ENCODE results near the gene GBE1. TPM values are rescaled to one million over a fixed set of nuclear protein-coding genes. Genes with fewer than 3 reads are reported as not detected.

GBE1 gene
- total RNA-seq, 1 donor: 184 TPM

DNA sequence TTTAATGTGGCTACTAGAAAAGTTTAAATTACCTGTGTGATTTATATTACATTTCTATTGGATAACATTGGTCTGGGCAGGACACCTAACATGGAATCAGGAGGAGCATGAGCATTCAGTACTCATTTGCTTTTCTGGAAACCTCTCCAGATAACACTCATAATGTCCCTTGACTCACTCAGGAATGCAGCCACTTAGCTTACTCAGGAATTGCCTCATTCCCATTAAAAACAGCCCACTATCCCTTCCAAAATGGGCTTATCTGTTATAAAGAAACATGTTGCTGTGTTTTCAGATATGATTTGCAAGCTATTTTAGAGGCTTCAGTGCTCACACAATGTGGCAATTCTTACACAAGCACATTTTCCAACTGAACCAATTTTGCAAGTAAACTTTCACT is 17.1 kb downstream of the GBE1 start:
- peak overlapping the region; percentile 53 for H3K4me2 ChIP-seq (ENCODE audit: insufficient read depth, low read length)
- peaks cover 62% of the 10 kb centered on the region for H3K79me2 ChIP-seq (ENCODE audit: insufficient read depth, low read length)
- TF ChIP-seq, protein P1, sequence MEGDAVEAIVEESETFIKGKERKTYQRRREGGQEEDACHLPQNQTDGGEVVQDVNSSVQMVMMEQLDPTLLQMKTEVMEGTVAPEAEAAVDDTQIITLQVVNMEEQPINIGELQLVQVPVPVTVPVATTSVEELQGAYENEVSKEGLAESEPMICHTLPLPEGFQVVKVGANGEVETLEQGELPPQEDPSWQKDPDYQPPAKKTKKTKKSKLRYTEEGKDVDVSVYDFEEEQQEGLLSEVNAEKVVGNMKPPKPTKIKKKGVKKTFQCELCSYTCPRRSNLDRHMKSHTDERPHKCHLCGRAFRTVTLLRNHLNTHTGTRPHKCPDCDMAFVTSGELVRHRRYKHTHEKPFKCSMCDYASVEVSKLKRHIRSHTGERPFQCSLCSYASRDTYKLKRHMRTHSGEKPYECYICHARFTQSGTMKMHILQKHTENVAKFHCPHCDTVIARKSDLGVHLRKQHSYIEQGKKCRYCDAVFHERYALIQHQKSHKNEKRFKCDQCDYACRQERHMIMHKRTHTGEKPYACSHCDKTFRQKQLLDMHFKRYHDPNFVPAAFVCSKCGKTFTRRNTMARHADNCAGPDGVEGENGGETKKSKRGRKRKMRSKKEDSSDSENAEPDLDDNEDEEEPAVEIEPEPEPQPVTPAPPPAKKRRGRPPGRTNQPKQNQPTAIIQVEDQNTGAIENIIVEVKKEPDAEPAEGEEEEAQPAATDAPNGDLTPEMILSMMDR (IDR thresholded peaks at IDR 0.05; ENCODE audit: extremely low read depth, low read depth, low read length): no peak
- no peaks in the 10 kb centered on the region for H4K20me1 ChIP-seq (ENCODE audit: insufficient read depth, low read length)
- H3K4me1 ChIP-seq (ENCODE audit: insufficient read depth, low read length): peaks cover 62% of the 10 kb centered on the region
- H3K36me3 ChIP-seq (ENCODE audit: insufficient read depth, low read length): peaks cover 7% of the 10 kb centered on the region
- peak overlapping the region; percentile 97 for H3K27ac ChIP-seq (ENCODE audit: low read depth, low read length)
- H2AFZ ChIP-seq (ENCODE audit: low read length): no peak overlapping the region
- H3K9me3 ChIP-seq (ENCODE audit: low read depth, low read length): no peaks in the 10 kb centered on the region
- H3K4me3 ChIP-seq (ENCODE audit: insufficient read depth, low read length): no peak overlapping the region
- H3K27me3 ChIP-seq (ENCODE audit: insufficient read depth, low read length): no peaks in the 10 kb centered on the region
- peak; percentile 92 for DNase-seq (ENCODE audit: insufficient read length, low spot score, missing footprints)

DNA sequence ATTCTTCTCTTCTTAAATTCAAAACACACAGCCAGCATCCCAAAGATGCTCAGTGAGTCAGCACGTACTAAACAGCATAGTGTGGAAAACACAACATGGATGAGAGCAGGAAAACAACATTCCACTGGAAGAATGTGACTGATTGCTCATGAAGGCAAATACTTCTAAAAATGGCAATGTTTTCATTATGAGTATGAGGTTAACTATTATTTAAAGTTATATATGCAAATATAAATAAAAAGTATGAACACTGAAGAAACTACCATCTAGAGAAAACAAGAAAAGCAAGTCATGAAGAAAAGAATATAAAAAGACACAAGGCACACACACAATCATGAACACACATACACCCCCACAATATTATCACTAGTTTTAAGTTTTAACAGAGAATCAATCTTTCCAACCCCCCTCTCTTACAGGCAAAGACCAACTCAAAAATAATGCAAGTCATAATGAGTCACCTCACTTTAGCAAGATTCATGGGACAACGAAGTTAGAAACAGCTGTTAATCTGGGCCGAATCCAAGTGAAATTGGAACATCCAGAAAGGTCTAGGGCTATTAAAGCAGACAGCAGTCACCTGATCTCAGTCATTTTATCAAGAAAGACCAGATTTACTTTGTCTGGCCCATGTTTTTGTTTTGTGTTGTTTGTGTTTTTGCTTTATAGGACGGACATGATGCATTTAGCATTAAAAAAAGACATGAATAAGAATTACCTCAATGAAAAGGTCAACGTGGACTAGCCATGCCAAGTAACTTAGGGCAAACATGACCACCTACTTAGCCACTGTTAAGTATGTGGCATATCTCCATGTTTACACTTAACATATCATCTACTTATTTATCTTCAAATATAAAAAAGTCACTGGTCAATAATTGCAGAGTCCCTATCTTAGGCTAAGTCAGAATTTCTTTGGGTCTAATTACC is 18.1 kb downstream of the GBE1 start:
- peak overlapping the region; percentile 75 for H3K4me2 ChIP-seq (ENCODE audit: insufficient read depth, low read length)
- peaks cover 57% of the 10 kb centered on the region for H3K4me1 ChIP-seq (ENCODE audit: insufficient read depth, low read length)
- peaks cover 63% of the 10 kb centered on the region for H3K79me2 ChIP-seq (ENCODE audit: insufficient read depth, low read length)
- DNase-seq (ENCODE audit: insufficient read length, low spot score, missing footprints): peak; percentile 46
- no peak overlapping the region for H3K4me3 ChIP-seq (ENCODE audit: insufficient read depth, low read length)
- no peaks in the 10 kb centered on the region for H4K20me1 ChIP-seq (ENCODE audit: insufficient read depth, low read length)
- no peaks in the 10 kb centered on the region for H3K9me3 ChIP-seq (ENCODE audit: low read depth, low read length)
- peak overlapping the region; percentile 97 for H3K27ac ChIP-seq (ENCODE audit: low read depth, low read length)
- no peaks in the 10 kb centered on the region for H3K27me3 ChIP-seq (ENCODE audit: insufficient read depth, low read length)
- peaks cover 7% of the 10 kb centered on the region for H3K36me3 ChIP-seq (ENCODE audit: insufficient read depth, low read length)
- TF ChIP-seq, protein P1 (IDR thresholded peaks at IDR 0.05; ENCODE audit: extremely low read depth, low read depth, low read length): no peak
- H2AFZ ChIP-seq (ENCODE audit: low read length): no peak overlapping the region

DNA sequence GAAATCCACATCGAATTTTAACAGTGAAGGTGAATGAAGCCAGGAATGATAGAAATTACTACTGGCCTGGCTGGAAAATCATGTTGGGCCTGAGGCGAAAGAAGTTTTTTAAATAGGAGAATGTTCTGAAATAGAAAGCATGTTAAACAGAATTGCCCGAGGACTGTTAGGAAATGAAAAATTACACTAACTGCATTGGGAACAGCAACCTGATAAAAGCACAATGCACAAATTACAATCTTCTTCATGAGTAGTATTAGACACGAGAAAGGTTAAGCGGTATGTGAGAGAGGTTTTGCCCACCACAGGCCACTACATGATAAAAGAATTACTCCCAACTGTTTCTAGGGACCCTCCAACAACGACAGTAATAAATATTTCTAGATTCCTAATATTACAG is 18.9 kb downstream of the GBE1 start:
- no peak overlapping the region for H2AFZ ChIP-seq (ENCODE audit: low read length)
- H3K9me3 ChIP-seq (ENCODE audit: low read depth, low read length): no peaks in the 10 kb centered on the region
- H3K36me3 ChIP-seq (ENCODE audit: insufficient read depth, low read length): peaks cover 7% of the 10 kb centered on the region
- peak overlapping the region; percentile 97 for H3K27ac ChIP-seq (ENCODE audit: low read depth, low read length)
- H4K20me1 ChIP-seq (ENCODE audit: insufficient read depth, low read length): no peaks in the 10 kb centered on the region
- H3K27me3 ChIP-seq (ENCODE audit: insufficient read depth, low read length): no peaks in the 10 kb centered on the region
- H3K4me1 ChIP-seq (ENCODE audit: insufficient read depth, low read length): peaks cover 57% of the 10 kb centered on the region
- TF ChIP-seq, protein P1 (IDR thresholded peaks at IDR 0.05; ENCODE audit: extremely low read depth, low read depth, low read length): no peak
- no peak for DNase-seq (ENCODE audit: insufficient read length, low spot score, missing footprints)
- peak overlapping the region; percentile 27 for H3K4me3 ChIP-seq (ENCODE audit: insufficient read depth, low read length)
- H3K79me2 ChIP-seq (ENCODE audit: insufficient read depth, low read length): peaks cover 57% of the 10 kb centered on the region
- peak overlapping the region; percentile 75 for H3K4me2 ChIP-seq (ENCODE audit: insufficient read depth, low read length)

DNA sequence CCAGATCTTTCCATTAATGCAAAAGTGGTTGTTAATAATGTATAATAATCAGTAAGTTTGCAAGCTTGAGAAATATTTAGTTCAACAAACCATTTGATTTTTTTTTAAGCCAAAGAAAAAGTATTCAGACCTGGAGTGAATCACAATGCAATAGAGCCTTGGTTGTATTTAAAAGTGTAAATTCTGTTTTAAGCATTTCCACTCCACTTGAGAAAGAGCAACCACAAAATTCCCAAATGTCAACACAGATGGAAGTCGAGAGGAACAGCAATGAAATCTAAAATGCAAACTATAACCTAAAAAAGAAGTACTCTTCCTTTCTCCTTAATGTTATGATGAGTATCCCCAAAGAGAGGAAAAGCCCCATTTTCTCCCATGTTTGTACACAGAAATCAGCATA is 20.2 kb downstream of the GBE1 start:
- DNase-seq (ENCODE audit: insufficient read length, low spot score, missing footprints): no peak
- Histone ChIP-seq H4K20me1 (ENCODE audit: insufficient read depth, low read length) (no peaks in the 10 kb centered on the region), H2AFZ (ENCODE audit: low read length) (no peak overlapping the region), H3K27ac (ENCODE audit: low read depth, low read length) (peak overlapping the region; percentile 69), H3K4me3 (ENCODE audit: insufficient read depth, low read length) (no peak overlapping the region), H3K4me1 (ENCODE audit: insufficient read depth, low read length) (peaks cover 54% of the 10 kb centered on the region), H3K36me3 (ENCODE audit: insufficient read depth, low read length) (peaks cover 2% of the 10 kb centered on the region), H3K9me3 (ENCODE audit: low read depth, low read length) (no peaks in the 10 kb centered on the region), H3K4me2 (ENCODE audit: insufficient read depth, low read length) (peak overlapping the region; percentile 5), H3K79me2 (ENCODE audit: insufficient read depth, low read length) (peaks cover 56% of the 10 kb centered on the region), H3K27me3 (ENCODE audit: insufficient read depth, low read length) (no peaks in the 10 kb centered on the region)
- TF ChIP-seq, protein P1 (IDR thresholded peaks at IDR 0.05; ENCODE audit: extremely low read depth, low read depth, low read length): no peak
